Measurements from ENCODE around the gene FAF2.
A peak's percentile ranks its signal among the peaks of the same experiment; 100 is the strongest.

FAF2 gene

GRCh38 chr5:176497852-176498251 is 49.7 kb downstream of the FAF2 start:
- H3K4me3 ChIP-seq (ENCODE audit: low read length), result no peak overlapping the region
- H3K36me3 ChIP-seq (ENCODE audit: insufficient read depth, low read length), result peaks cover 72% of the 10 kb centered on the region
- H3K4me2 ChIP-seq (ENCODE audit: low read length), result no peak overlapping the region
- H3K4me1 ChIP-seq (ENCODE audit: control insufficient read depth, insufficient read depth, low read length), result peaks cover 29% of the 10 kb centered on the region
- no peaks in the 10 kb centered on the region for H3K9me3 ChIP-seq (replicated peaks; ENCODE audit: low read length)
- no peak overlapping the region for H3K9ac ChIP-seq (ENCODE audit: low read depth, low read length)
- no peaks in the 10 kb centered on the region for H3K27me3 ChIP-seq (ENCODE audit: control insufficient read depth, insufficient read depth, low read length)

- Histone ChIP-seq H3K4me3 (ENCODE audit: low read length) (no peak overlapping the region), H3K4me2 (ENCODE audit: low read length) (no peak overlapping the region), H3K9ac (ENCODE audit: low read depth, low read length) (no peak overlapping the region), H3K9me3 (replicated peaks; ENCODE audit: low read length) (no peaks in the 10 kb centered on the region), H3K4me1 (ENCODE audit: control insufficient read depth, insufficient read depth, low read length) (peaks cover 29% of the 10 kb centered on the region), H3K36me3 (ENCODE audit: insufficient read depth, low read length) (peaks cover 58% of the 10 kb centered on the region), H3K27me3 (ENCODE audit: control insufficient read depth, insufficient read depth, low read length) (no peaks in the 10 kb centered on the region)
Observed at GRCh38 chr5:176499273-176499672, 51.1 kb downstream of the FAF2 start.

- H3K4me2 ChIP-seq (ENCODE audit: low read length), result no peak overlapping the region
- peaks cover 58% of the 10 kb centered on the region for H3K36me3 ChIP-seq (ENCODE audit: insufficient read depth, low read length)
- H3K4me3 ChIP-seq (ENCODE audit: low read length), result no peak overlapping the region
- H3K9ac ChIP-seq (ENCODE audit: low read depth, low read length), result no peak overlapping the region
- H3K27me3 ChIP-seq (ENCODE audit: control insufficient read depth, insufficient read depth, low read length), result no peaks in the 10 kb centered on the region
- H3K9me3 ChIP-seq (replicated peaks; ENCODE audit: low read length), result no peaks in the 10 kb centered on the region
- H3K4me1 ChIP-seq (ENCODE audit: control insufficient read depth, insufficient read depth, low read length), result peaks cover 29% of the 10 kb centered on the region
Observed at GRCh38 chr5:176500511-176500910, 52.3 kb downstream of the FAF2 start.

GRCh38 chr5:176501333-176501732 is 53.1 kb downstream of the FAF2 start:
- H3K9me3 ChIP-seq (replicated peaks; ENCODE audit: low read length), result no peaks in the 10 kb centered on the region
- peaks cover 29% of the 10 kb centered on the region for H3K4me1 ChIP-seq (ENCODE audit: control insufficient read depth, insufficient read depth, low read length)
- H3K9ac ChIP-seq (ENCODE audit: low read depth, low read length), result no peak overlapping the region
- peaks cover 52% of the 10 kb centered on the region for H3K36me3 ChIP-seq (ENCODE audit: insufficient read depth, low read length)
- H3K4me2 ChIP-seq (ENCODE audit: low read length), result peak overlapping the region; percentile 12
- no peak overlapping the region for H3K4me3 ChIP-seq (ENCODE audit: low read length)
- H3K27me3 ChIP-seq (ENCODE audit: control insufficient read depth, insufficient read depth, low read length), result no peaks in the 10 kb centered on the region

- peaks cover 51% of the 10 kb centered on the region for H3K36me3 ChIP-seq (ENCODE audit: insufficient read depth, low read length)
- no peaks in the 10 kb centered on the region for H3K27me3 ChIP-seq (ENCODE audit: control insufficient read depth, insufficient read depth, low read length)
- peaks cover 16% of the 10 kb centered on the region for H3K4me1 ChIP-seq (ENCODE audit: control insufficient read depth, insufficient read depth, low read length)
- H3K4me2 ChIP-seq (ENCODE audit: low read length), result no peak overlapping the region
- no peak overlapping the region for H3K9ac ChIP-seq (ENCODE audit: low read depth, low read length)
- H3K9me3 ChIP-seq (replicated peaks; ENCODE audit: low read length), result no peaks in the 10 kb centered on the region
- H3K4me3 ChIP-seq (ENCODE audit: low read length), result no peak overlapping the region
Observed at GRCh38 chr5:176503496-176503895, 55.3 kb downstream of the FAF2 start.

GRCh38 chr5:176507911-176508310 is 59.7 kb downstream of the FAF2 start:
- no peak overlapping the region for H3K9ac ChIP-seq (ENCODE audit: low read depth, low read length)
- no peaks in the 10 kb centered on the region for H3K9me3 ChIP-seq (replicated peaks; ENCODE audit: low read length)
- H3K4me1 ChIP-seq (ENCODE audit: control insufficient read depth, insufficient read depth, low read length), result no peaks in the 10 kb centered on the region
- peaks cover 46% of the 10 kb centered on the region for H3K36me3 ChIP-seq (ENCODE audit: insufficient read depth, low read length)
- no peak overlapping the region for H3K4me3 ChIP-seq (ENCODE audit: low read length)
- H3K4me2 ChIP-seq (ENCODE audit: low read length), result no peak overlapping the region
- no peaks in the 10 kb centered on the region for H3K27me3 ChIP-seq (ENCODE audit: control insufficient read depth, insufficient read depth, low read length)

- no peaks in the 10 kb centered on the region for H3K4me1 ChIP-seq (ENCODE audit: control insufficient read depth, insufficient read depth, low read length)
- H3K36me3 ChIP-seq (ENCODE audit: insufficient read depth, low read length), result peaks cover 46% of the 10 kb centered on the region
- no peaks in the 10 kb centered on the region for H3K9me3 ChIP-seq (replicated peaks; ENCODE audit: low read length)
- no peaks in the 10 kb centered on the region for H3K27me3 ChIP-seq (ENCODE audit: control insufficient read depth, insufficient read depth, low read length)
- no peak overlapping the region for H3K4me2 ChIP-seq (ENCODE audit: low read length)
- no peak overlapping the region for H3K4me3 ChIP-seq (ENCODE audit: low read length)
- no peak overlapping the region for H3K9ac ChIP-seq (ENCODE audit: low read depth, low read length)
Observed at GRCh38 chr5:176508603-176509002, 60.4 kb downstream of the FAF2 start.

GRCh38 chr5:176513788-176514187 is 65.6 kb downstream of the FAF2 start:
- no peaks in the 10 kb centered on the region for H3K9me3 ChIP-seq (replicated peaks; ENCODE audit: low read length)
- H3K9ac ChIP-seq (ENCODE audit: low read depth, low read length), result no peak overlapping the region
- no peak overlapping the region for H3K4me2 ChIP-seq (ENCODE audit: low read length)
- peaks cover 15% of the 10 kb centered on the region for H3K36me3 ChIP-seq (ENCODE audit: insufficient read depth, low read length)
- H3K4me3 ChIP-seq (ENCODE audit: low read length), result no peak overlapping the region
- H3K27me3 ChIP-seq (ENCODE audit: control insufficient read depth, insufficient read depth, low read length), result no peaks in the 10 kb centered on the region
- H3K4me1 ChIP-seq (ENCODE audit: control insufficient read depth, insufficient read depth, low read length), result no peaks in the 10 kb centered on the region

GRCh38 chr5:176514244-176514950 is 66.2 kb downstream of the FAF2 start:
- Histone ChIP-seq H3K27me3 (ENCODE audit: control insufficient read depth, insufficient read depth, low read length) (no peaks in the 10 kb centered on the region), H3K4me3 (ENCODE audit: low read length) (no peak overlapping the region), H3K4me1 (ENCODE audit: control insufficient read depth, insufficient read depth, low read length) (no peaks in the 10 kb centered on the region), H3K9ac (ENCODE audit: low read depth, low read length) (no peak overlapping the region), H3K9me3 (replicated peaks; ENCODE audit: low read length) (no peaks in the 10 kb centered on the region), H3K4me2 (ENCODE audit: low read length) (no peak overlapping the region), H3K36me3 (ENCODE audit: insufficient read depth, low read length) (peaks cover 9% of the 10 kb centered on the region)

- H3K27me3 ChIP-seq (ENCODE audit: control insufficient read depth, insufficient read depth, low read length), result no peaks in the 10 kb centered on the region
- H3K4me1 ChIP-seq (ENCODE audit: control insufficient read depth, insufficient read depth, low read length), result no peaks in the 10 kb centered on the region
- H3K9me3 ChIP-seq (replicated peaks; ENCODE audit: low read length), result no peaks in the 10 kb centered on the region
- H3K4me2 ChIP-seq (ENCODE audit: low read length), result no peak overlapping the region
- H3K36me3 ChIP-seq (ENCODE audit: insufficient read depth, low read length), result no peaks in the 10 kb centered on the region
- no peak overlapping the region for H3K4me3 ChIP-seq (ENCODE audit: low read length)
- no peak overlapping the region for H3K9ac ChIP-seq (ENCODE audit: low read depth, low read length)
Observed at GRCh38 chr5:176515396-176515795, 67.2 kb downstream of the FAF2 start.

- no peaks in the 10 kb centered on the region for H3K4me1 ChIP-seq (ENCODE audit: control insufficient read depth, insufficient read depth, low read length)
- no peak overlapping the region for H3K4me2 ChIP-seq (ENCODE audit: low read length)
- H3K4me3 ChIP-seq (ENCODE audit: low read length), result no peak overlapping the region
- H3K9me3 ChIP-seq (replicated peaks; ENCODE audit: low read length), result no peaks in the 10 kb centered on the region
- H3K9ac ChIP-seq (ENCODE audit: low read depth, low read length), result no peak overlapping the region
- H3K27me3 ChIP-seq (ENCODE audit: control insufficient read depth, insufficient read depth, low read length), result no peaks in the 10 kb centered on the region
- no peaks in the 10 kb centered on the region for H3K36me3 ChIP-seq (ENCODE audit: insufficient read depth, low read length)
Observed at GRCh38 chr5:176517053-176517661, 69.0 kb downstream of the FAF2 start.
